Kidney glomerular epithelial cell (primary cell): ENCODE data around the gene DLGAP4.
A peak's percentile ranks its signal among the peaks of the same experiment; 100 is the strongest.

Experiments
- DNase-seq: peaks from one replicate; lab custom pipeline; 2025; lab: John Stamatoyannopoulos, UW

DLGAP4 gene

GRCh38 chr20:36477475-36477874 is 171.3 kb downstream of the DLGAP4 start:
- DNase-seq: no peak

- DNase-seq: no peak
These were observed 172.2 kb downstream of the DLGAP4 start for GRCh38 chr20:36478137-36478905.

- no peak for DNase-seq
These were observed 173.8 kb downstream of the DLGAP4 start for GRCh38 chr20:36479938-36480337.

- DNase-seq: no peak
These were observed 174.4 kb downstream of the DLGAP4 start for GRCh38 chr20:36480456-36481048.

GRCh38 chr20:36481380-36482043 is 175.4 kb downstream of the DLGAP4 start:
- DNase-seq: no peak

- no peak for DNase-seq
These were observed 175.9 kb downstream of the DLGAP4 start for GRCh38 chr20:36482044-36482473.

GRCh38 chr20:36483209-36483918 is 177.2 kb downstream of the DLGAP4 start:
- no peak for DNase-seq

- no peak for DNase-seq
These were observed 178.0 kb downstream of the DLGAP4 start for GRCh38 chr20:36483919-36484808.

- DNase-seq: no peak
These were observed 179.1 kb downstream of the DLGAP4 start for GRCh38 chr20:36485286-36485685.

GRCh38 chr20:36487069-36487468 is 180.9 kb downstream of the DLGAP4 start:
- no peak for DNase-seq

- no peak for DNase-seq
These were observed 184.1 kb downstream of the DLGAP4 start for GRCh38 chr20:36490191-36490590.

- no peak for DNase-seq
These were observed 185.9 kb downstream of the DLGAP4 start for GRCh38 chr20:36491901-36492617.

- DNase-seq: no peak
These were observed 187.1 kb downstream of the DLGAP4 start for GRCh38 chr20:36493051-36493800.

- DNase-seq: peak; percentile 82
These were observed 187.6 kb downstream of the DLGAP4 start for GRCh38 chr20:36493801-36494114.

- no peak for DNase-seq
These were observed 190.8 kb downstream of the DLGAP4 start for GRCh38 chr20:36496707-36497669.

GRCh38 chr20:36497856-36498255 is 191.7 kb downstream of the DLGAP4 start:
- DNase-seq: no peak

- no peak for DNase-seq
These were observed 192.4 kb downstream of the DLGAP4 start for GRCh38 chr20:36498386-36499179.

- DNase-seq: no peak
These were observed 193.1 kb downstream of the DLGAP4 start for GRCh38 chr20:36499211-36499610.
